Adipocyte (in vitro differentiated cells): ENCODE results near the gene U2AF1L4.
A peak's percentile ranks its signal among the peaks of the same experiment; 100 is the strongest.

Experiments
- DNase-seq: peaks from one replicate; pipeline ENCODE4 v3.0.0-alpha.2; 2015; ENCODE audit warnings: low read depth
- H3K27me3 ChIP-seq: replicated peaks from 2 replicates; pipeline ENCODE4 v1.7.0; 2013; ENCODE audit warnings: mild to moderate bottlenecking, low read length, moderate library complexity; ENCODE audit not compliant: control insufficient read depth, insufficient read depth
- H3K36me3 ChIP-seq: 2 replicates; pipeline ENCODE4 v1.7.0; 2013; ENCODE audit warnings: low read length, mild to moderate bottlenecking, moderate library complexity; ENCODE audit not compliant: control insufficient read depth, insufficient read depth, severe bottlenecking
- H3K4me1 ChIP-seq: 2 replicates; pipeline ENCODE4 v1.7.0; 2013; ENCODE audit warnings: mild to moderate bottlenecking, low read length, moderate library complexity; ENCODE audit not compliant: control insufficient read depth, insufficient read depth
- H3K4me3 ChIP-seq: 2 replicates; pipeline ENCODE4 v1.7.0; 2013; ENCODE audit warnings: mild to moderate bottlenecking, low read length, moderate library complexity
- H3K9ac ChIP-seq: 2 replicates; pipeline ENCODE4 v1.7.0; 2013; ENCODE audit warnings: mild to moderate bottlenecking, low read length, moderate library complexity
- H3K9me3 ChIP-seq: 2 replicates; pipeline ENCODE4 v1.7.0; 2013; ENCODE audit warnings: mild to moderate bottlenecking, low read length, moderate library complexity; ENCODE audit not compliant: control insufficient read depth

The U2AF1L4 gene

DNA sequence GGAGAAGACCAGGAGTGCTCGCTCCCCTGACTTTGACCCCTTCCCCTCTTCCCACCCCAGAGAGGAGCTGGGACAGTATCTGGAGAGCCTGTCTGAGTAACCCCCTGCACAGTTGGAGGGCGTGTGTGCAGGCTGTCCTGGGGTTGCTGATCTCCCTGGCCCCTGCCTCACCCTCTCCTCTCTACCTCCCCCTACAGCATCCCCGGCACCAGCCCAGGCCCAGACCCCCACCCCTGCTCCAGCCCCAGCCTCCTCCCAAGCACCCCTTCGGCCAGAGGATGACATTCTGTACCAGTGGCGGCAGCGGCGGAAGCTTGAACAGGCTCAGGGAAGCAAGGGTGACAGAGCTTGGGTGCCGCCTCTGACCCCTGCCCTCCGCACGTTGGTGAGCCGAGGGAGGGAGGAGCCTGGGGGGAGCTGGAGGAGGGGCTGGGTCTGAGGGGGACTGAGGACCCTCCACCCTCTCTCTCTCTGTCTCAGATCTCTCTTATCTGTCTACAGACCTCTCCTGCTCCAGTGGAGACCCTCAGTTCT is 21.4 kb upstream of the U2AF1L4 start:
- H3K4me1 ChIP-seq: no peaks in the 10 kb centered on the region
- H3K27me3 ChIP-seq: no peaks in the 10 kb centered on the region
- H3K36me3 ChIP-seq: peaks cover 19% of the 10 kb centered on the region
- no peak for DNase-seq
- H3K9ac ChIP-seq: no peak overlapping the region
- H3K9me3 ChIP-seq: no peaks in the 10 kb centered on the region
- H3K4me3 ChIP-seq: no peak overlapping the region

DNA sequence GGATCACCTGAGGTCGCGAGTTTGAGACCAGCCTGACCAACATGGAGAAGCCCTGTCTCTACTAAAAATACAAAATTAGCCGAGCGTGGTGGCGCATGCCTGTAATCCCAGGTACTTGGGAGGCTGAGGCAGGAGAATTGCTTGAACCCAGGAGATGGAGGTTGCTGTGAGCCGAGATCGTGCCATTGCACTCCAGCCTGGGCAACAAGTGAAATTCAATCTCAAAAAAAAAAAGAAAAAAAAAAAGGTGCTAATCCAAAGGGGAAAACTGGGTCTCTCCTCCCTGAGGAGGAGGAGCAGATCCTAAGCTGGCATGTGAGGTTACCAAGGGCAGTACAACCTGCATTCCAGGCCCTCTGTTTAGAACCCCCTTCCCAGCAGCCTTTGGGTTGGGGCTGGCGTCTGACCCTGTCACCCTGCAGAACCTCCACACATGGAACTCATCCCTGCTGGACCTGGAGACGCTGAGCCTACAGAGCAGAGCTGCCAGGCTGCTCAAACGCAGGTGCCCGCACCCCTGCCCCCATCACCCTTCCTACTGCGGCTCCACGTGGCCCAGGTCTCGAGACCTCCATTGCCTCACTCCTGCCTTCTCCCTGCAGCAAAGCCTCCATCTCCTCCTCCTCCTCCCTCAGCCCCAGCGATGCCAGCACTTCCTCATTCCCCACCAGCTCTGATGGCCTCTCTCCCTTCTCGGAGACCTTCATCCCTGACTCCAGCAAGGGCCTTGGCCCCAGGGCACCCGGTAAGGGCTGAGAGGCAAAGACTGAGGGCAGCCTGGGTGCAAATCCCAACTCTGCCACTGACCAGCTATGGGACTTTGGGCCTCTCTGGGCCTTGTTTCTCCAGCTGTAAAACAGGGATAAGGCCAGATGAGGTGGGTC is 19.5 kb upstream of the U2AF1L4 start:
- H3K4me3 ChIP-seq: no peak overlapping the region
- H3K36me3 ChIP-seq: peaks cover 19% of the 10 kb centered on the region
- H3K27me3 ChIP-seq: no peaks in the 10 kb centered on the region
- DNase-seq: no peak
- peaks cover 3% of the 10 kb centered on the region for H3K4me1 ChIP-seq
- no peaks in the 10 kb centered on the region for H3K9me3 ChIP-seq
- H3K9ac ChIP-seq: no peak overlapping the region

DNA sequence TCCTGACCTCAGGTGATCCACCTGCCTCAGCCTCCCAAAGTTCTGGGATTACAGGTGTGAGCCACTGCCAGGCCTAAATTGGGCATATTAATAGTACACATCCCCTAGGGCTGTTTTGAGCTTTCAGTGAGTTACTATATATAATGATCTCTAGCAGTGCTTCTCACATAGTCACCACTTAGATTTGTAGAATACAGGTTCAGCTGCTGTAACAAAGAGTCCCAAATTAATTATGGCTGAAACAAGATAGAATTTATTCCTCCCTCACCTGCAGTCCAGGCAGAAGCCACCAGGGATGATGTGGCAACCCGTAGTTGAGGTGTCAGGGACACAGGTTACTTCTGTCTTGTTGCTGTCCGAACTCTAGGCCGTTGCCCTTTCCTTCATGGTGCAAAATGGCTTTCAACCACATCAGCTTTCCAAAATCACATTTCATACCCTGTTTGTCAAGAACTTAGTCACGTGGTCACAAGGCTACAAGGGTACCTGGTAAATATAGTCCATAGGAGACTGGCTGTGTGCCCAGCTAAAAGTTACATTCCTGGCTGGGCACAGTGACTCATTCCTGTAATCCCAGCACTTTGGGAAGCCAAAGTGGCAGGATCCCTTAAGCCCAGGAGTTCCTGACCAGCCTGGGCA is 15.6 kb upstream of the U2AF1L4 start:
- Histone ChIP-seq H3K9me3 (no peaks in the 10 kb centered on the region), H3K4me3 (no peak overlapping the region), H3K36me3 (peaks cover 19% of the 10 kb centered on the region), H3K27me3 (no peaks in the 10 kb centered on the region), H3K4me1 (peaks cover 17% of the 10 kb centered on the region), H3K9ac (no peak overlapping the region)
- no peak for DNase-seq

DNA sequence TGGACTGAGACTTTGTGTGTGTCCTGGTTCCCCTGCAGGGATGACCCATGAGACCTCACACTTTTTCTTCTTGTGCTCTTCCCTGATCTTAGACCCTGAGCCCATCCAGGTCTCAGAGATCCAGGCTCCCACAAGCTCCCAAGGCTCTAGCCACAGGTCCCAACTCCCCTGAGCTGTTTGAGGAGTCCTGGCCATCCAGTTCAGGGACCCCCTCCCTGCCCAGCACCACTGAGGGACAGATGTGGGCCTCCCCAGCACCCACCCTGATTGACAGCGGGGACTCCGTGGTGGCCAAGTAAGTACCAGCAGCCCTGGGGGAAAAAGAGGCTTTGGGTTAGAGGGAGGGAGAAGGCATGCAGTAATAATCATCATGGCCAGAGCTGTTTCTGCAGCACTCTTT is 14.5 kb upstream of the U2AF1L4 start:
- Histone ChIP-seq H3K4me1 (peaks cover 23% of the 10 kb centered on the region), H3K4me3 (no peak overlapping the region), H3K9ac (peak overlapping the region; percentile 42), H3K36me3 (peaks cover 8% of the 10 kb centered on the region), H3K9me3 (no peaks in the 10 kb centered on the region), H3K27me3 (no peaks in the 10 kb centered on the region)
- DNase-seq: no peak

DNA sequence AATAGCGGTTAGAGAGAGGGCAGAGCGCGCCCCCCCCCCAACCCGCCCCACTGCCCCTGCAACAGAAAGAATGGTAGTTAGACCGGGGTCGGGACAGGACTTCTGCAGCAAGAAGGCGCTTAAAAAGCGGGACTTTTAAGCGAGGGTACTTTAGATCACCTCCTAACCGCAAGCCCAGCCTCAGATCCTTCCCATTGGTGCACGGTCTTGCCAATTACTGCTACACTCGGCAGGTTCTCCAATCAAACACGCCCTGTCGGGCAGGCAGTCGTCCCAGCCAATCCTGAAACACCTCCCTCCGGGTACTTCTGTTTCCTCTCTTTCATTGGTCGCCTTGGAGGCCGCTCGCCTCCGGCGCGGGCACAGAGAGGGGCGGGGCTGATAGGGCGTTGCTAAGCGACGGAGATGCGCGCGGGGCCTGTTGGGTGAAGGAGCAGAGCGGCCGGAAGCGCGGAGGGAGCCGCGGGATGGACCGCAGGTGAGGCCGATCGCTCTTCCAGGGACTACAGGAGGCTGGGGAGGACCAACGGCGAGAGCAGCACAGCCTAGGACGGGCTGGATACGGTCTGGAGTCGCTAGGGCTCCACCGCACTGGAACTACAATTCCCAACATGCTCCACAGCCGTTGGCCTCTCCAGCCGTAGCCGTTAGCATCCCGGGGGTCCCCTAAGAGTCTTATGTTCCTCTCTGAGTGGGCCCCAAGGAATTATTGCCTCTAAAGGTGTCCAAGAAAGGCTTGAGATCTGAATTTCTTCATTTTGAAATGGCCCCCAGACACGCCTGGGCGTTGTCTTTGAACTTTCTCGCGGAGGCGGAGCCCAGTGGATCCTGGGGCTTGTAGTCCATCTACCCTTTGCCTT is 12.8 kb upstream of the U2AF1L4 start, which contains the start of gene PROSER3:
TSS of gene PROSER3 (plus strand) at position 428 of the 860 bp plus-strand sequence. CDS start at position 468, 40 bp downstream.
- Histone ChIP-seq H3K4me3 (peak within 1 kb of the TSS; percentile 98), H3K4me1 (peaks cover 30% of the 10 kb centered on the region), H3K27me3 (no peaks in the 10 kb centered on the region), H3K9me3 (no peaks in the 10 kb centered on the region), H3K36me3 (peaks cover 20% of the 10 kb centered on the region), H3K9ac (peak within 1 kb of the TSS; percentile 100)
- peak; percentile 99 for DNase-seq

DNA sequence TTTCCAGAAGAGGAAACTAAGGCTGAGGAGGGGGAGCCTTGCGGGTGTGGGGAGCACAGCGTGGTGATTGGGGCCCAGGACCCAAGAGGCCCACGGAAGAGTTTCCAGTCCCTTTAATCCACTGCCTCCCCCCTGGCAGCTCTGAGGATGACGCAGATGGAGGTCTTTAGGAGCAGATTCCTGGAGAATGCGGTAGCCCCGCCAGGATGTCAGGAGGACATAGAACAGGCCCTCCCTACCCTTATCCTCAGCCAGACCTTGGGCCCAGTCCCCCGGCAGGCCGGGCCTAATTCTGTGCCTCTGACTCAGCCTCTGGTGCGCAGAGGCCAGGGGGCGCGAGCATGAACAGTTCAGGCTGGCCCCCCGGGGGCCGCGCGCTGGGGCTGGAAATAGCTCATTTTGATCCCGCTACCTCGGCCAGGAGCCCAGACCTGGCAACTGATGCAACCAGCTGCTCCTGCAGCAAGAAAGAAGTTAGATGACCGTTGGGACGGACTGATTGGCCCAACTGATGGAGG is 12.1 kb upstream of the U2AF1L4 start:
- Histone ChIP-seq H3K27me3 (no peaks in the 10 kb centered on the region), H3K9me3 (no peaks in the 10 kb centered on the region), H3K4me1 (peaks cover 30% of the 10 kb centered on the region), H3K9ac (peak overlapping the region; percentile 100), H3K4me3 (peak overlapping the region; percentile 98), H3K36me3 (peaks cover 26% of the 10 kb centered on the region)
- peak; percentile 95 for DNase-seq

DNA sequence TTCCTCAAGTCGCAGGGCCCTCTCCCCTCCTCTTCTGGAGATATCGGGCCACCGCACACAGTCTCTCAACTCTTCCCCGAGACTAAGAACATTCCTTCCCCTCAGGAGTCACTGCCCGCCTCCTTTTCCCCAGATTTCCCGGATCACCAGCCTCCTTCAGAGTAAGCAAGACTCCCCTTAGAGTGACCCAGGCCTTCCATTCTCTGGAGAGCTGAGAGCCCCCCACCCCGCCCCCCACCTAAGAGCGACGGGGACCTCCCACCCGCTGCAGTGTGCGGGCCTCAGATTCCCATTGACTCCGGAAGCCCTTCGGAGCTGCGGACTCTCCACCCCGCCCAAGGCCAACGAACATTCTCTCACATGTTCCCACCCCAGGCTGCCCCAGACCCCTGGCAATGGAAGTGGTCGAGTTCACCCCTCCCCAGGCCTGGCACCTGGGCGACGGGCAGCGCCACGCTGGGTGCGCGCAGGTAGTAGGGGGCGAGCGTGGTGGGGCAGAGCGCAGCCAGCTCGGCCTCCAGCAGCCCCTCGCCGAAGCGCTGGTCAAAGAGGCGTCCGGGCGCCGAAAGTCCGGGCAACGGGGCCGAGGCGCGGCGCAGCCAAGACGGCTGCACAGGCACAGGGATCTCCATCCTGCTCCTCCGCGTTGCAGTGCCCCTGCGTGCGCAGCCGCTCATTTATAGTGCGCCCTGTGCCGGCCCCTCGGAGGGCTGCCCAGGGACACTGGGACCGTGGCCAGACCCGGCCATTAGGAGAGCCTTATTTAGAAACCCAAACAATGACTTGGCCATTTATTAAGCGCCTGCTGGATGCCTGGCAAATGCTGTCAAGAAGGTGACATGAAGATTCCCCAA is 11.4 kb upstream of the U2AF1L4 start, which contains the start of gene HSPB6:
TSS of gene HSPB6 (minus strand) at position 653 of the 854 bp plus-strand sequence. CDS start at position 632, 21 bp downstream.
- Histone ChIP-seq H3K27me3 (no peaks in the 10 kb centered on the region), H3K4me3 (peak within 1 kb of the TSS; percentile 98), H3K36me3 (peaks cover 25% of the 10 kb centered on the region), H3K4me1 (peaks cover 30% of the 10 kb centered on the region), H3K9ac (peak within 1 kb of the TSS; percentile 100), H3K9me3 (no peaks in the 10 kb centered on the region)
- DNase-seq: peak; percentile 25

DNA sequence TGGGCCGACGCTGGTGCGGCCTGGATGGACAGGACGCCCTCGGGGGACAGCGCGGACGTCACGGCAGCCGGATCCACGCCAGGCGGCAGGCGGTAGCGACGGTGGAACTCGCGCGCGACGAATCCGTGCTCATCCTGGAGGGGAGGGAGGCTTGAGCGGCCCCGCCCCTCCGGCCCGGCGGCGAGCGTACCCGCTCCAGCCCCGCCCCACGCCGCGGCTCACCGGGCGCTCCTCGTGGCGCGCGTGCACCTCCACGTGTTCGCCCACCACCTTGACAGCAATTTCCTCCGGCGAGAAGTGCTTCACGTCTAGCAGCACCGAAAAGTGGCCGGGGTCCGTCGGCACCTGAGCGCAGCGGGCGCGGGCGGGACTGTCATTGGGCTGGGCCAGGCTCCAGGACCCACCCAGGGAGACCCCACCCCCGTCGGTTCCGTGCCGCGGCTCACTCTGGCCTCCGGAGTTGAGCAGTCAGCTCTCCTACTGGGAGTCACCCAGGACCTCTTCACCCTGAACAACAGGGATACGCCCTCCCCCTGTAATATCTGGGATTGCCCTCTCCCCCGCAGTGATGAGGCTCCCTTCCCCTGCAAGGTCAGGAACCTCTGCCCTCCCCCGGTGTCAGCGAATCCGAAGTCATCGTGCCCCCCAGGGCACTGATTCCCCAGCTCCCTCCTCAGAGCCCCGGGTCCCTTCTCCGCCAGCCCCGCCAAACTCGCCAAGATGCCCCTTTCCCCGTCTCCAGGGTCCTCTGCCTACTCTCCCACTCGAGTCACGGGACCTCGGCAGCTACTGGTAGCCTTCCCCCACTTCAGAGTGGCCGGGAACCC is 10.5 kb upstream of the U2AF1L4 start:
- H3K4me3 ChIP-seq: peak overlapping the region; percentile 98
- peaks cover 25% of the 10 kb centered on the region for H3K36me3 ChIP-seq
- no peak for DNase-seq

DNA sequence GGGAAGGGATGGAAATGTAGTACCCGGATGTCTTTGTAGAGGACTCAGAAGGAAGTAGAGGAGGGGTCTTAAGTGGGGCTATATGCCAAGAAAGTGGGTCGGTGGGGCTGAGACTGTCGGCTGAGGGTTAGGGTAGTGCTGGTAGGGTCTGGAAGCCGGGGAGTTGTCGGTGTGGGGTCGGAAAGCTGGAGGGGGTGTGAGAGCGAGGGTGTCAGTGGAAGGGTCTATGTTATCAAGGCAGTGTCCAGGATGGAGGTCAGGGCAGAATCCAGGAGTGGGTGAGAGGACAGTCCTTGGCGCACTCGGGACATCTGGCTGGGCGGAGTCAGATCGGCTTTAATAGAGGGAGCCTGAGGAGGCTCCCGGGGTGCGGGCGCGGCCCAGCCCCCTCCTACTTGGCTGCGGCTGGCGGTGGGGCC is 9.9 kb upstream of the U2AF1L4 start:
- Histone ChIP-seq H3K36me3 (peaks cover 25% of the 10 kb centered on the region), H3K4me1 (peaks cover 27% of the 10 kb centered on the region), H3K27me3 (no peaks in the 10 kb centered on the region), H3K4me3 (peak overlapping the region; percentile 98), H3K9me3 (no peaks in the 10 kb centered on the region), H3K9ac (peak overlapping the region; percentile 100)
- no peak for DNase-seq

More for the DNA sequence above, 10.5 kb upstream of the U2AF1L4 start:
- no peaks in the 10 kb centered on the region for H3K9me3 ChIP-seq
- no peaks in the 10 kb centered on the region for H3K27me3 ChIP-seq
- H3K4me1 ChIP-seq: peaks cover 27% of the 10 kb centered on the region
- peak overlapping the region; percentile 100 for H3K9ac ChIP-seq
